Globus pallidus (tissue), 1 donor: ENCODE measurements around the gene SCEL.
"Not testable (repeated sequence)": the region's sequence is repeated elsewhere in the genome, so short reads cannot be mapped to it uniquely, and the experiment has no call there.

Source experiments
- DNase-seq: peaks from one replicate; pipeline ENCODE4 v3.0.0-alpha.2; 2015; ENCODE audit warnings: low spot score

SCEL gene

DNA sequence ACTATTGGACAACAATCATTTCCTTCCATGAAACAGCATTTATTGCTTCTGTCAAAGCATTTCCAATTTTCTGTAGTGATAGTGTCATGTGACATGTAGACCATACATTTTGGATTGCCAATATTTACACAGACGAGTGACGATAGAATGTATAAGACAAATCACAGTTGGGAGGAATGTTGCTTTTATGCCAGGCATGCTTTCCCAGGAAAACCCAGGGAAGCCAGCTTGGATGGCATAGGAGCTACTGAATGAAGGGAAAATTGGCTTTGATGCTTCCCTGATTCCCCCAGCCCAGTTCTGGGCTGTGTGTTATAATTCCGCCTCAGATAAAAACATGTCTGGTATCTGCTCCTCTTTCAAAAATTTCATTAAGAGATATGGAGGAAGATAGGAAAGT is 22.5 kb downstream of the SCEL start:
- DNase-seq, result no peak

DNA sequence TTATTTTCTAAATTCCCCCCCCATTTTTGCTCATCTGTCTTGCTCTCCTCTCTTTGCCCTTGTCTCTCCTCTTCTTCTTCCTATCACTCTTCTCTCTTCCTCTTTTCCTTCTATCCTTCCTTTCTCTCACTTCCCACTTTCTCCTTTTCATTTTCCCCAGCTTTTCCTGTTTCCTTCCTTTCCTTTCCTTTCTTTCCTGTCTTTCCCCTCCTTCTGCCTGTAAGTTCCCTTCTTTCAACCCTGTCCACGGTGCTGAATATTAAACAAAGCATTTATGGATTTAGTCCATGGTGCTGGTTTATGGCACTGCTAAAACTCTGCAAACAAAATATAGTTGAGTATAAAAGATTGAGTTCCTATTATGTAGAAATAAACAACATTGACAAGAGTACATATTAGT is 27.6 kb downstream of the SCEL start:
- no peak for DNase-seq

DNA sequence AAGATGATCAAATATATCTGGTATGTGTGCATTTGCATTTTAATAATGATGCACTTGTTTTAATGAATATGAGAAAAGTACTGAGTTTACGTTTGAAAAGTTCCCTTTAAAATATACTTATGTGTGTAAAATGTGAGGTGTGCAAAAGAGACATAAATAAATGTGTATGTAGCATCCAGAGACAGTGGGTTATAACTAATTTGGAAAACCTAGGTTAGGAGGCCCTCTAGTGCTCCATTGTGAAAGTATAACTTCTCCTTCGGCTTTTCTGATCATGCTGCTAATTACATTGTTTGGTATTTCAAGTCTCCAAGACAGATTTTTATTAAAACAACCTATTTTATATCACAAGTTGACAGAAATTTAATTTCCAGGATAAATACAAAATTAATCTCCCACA is 30.1 kb downstream of the SCEL start:
- DNase-seq, result peak; percentile 70

DNA sequence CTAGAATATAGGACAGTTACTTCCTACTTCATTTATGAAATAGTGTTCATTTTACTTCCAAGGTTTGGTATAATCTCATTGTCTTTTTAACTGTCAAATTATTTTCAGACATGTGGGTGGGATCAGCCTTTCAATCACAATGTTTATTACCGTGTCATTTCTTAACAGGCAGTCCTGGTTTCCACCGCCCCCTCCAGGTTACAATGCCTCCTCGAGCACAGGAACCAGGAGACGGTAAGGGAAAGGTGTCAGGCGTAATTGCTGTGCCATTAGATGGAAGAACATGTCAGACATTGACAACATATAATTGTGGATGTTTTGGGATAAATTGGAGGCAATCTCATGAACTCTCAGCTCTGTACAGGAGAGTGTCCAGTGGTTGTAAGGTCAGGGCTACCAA is 36.5 kb downstream of the SCEL start:
- DNase-seq, result no peak

DNA sequence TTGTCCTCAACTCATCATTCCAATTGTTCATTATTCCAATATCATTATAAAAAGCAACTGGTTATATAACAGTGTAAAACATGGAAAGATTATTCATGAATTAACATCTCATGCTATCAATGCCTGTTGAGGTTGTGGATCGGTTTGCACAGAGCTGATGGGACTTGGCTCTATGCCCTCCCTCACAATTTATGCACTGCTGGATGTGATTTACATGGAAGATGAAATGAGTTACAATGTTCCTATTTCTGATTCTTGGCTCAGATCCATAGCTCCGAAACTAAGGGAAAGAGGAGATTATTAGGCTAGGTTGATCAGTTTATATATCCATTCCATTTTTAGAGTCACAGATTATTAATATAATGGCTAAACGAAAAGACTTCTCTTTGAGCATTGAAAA is 38.6 kb downstream of the SCEL start:
- peak; percentile 62 for DNase-seq

- no peak for DNase-seq
Observed at GRCh38 chr13:77579959-77580358, 44.5 kb downstream of the SCEL start.

- no peak for DNase-seq
Observed at GRCh38 chr13:77580748-77581147, 45.2 kb downstream of the SCEL start.

- peak; percentile 71 for DNase-seq
Observed at GRCh38 chr13:77583581-77583980, 48.1 kb downstream of the SCEL start.

DNA sequence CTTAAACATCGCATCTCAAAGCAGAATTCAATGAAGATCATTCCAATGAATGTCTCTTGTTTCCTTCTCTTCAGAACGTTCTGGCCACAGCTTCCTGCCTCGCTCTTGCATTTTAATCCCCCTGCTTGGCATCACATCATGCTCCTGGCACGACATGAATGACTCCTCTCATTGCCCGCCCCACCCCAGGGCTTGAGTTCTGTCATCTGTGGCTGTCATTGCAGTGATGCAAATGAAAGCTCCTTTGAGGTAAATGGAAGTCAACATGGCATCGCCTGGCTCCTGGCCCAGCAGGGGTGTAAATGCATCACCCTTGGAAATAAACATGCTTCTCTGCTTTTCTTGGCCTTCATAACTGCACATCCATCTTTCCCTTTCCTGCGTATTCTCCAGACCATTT is 48.6 kb downstream of the SCEL start:
- DNase-seq, result peak; percentile 94

DNA sequence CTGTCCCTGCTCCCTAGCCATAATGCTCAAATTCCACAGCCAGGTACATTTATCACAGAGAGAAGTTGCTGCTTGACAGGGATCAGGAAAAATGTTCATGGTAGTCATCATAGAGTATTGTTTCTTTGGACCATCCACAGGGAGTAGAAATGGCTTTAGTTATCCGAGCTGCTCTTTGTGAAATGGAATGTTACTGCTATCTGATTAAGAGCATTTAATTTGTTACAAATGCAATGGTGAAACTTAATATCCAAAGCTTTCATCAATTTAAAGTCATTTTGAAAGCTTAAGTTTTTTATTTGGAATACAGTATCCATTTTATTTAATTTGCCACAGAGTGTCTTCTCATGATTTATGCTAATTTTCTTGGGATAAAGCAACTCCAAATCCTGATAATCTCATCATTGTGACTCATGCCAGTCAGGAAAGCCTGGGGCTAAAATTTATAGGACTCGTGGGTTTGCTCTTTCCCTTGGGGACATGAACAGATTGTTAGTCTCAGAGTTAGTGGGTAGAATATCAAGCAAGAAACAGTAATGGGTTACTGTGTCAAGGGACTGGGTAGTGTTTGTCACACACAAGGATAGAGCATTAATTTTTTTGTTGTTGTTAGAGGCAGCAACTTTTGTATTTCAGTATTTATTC is 59.8 kb downstream of the SCEL start:
- DNase-seq, result no peak

- no peak for DNase-seq
Observed at GRCh38 chr13:77596777-77597176, 61.3 kb downstream of the SCEL start.

- DNase-seq, result no peak
Observed at GRCh38 chr13:77599351-77599750, 63.8 kb downstream of the SCEL start.

DNA sequence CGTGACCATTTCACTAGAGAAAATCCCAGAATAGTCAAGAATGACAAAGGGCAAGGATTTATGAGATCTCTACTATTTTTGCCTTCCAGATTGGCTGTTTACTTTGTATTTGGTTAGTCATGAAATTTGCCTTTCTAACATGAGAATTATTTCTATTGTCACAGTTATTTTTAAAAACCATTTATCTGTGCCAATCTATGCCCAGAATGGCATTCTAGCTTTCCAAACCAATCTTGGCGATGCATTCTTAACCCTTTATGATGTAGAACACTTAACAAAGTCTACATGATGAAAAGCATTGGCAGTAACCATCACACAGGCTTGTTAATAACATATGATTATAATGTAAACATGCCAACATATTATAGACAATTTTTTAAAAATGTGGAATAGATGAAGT is 65.2 kb downstream of the SCEL start:
- no peak for DNase-seq

DNA sequence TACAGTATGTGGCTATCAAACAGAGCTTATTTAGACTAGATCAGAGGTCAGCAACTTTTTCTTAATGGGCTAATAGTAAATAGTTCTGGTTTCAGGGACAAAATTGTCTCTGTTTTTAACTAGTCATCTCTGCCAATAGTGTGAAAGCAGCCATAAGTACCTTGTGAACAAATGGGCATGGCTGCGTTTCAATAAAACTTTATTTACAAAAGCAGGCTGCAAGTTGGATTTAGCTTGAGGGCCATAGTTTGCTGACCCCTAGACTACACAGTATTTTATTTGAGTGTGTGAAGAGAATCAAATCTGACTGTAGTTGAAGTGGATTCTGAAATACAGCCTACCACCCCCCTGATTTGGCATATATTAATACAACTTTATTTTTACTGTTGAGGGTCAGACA is 75.6 kb downstream of the SCEL start:
- no peak for DNase-seq

DNA sequence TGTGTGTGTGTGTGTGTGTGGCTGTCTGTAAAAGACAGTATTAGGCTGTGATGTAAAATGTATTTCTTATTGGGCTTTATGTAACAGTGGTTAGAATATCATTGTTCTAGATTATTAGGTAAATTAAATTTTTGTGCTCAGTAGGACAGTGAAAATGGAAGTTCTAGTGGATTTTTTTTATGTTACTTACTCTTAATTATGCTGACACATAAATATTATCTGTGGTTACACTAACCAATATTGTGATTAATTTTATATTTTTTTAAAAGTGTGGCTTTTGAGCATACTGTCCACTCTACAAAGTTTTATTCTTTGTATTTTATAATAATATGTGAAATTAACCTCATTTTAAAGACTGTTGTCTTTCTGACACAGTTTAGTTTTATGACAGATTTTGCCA is 80.5 kb downstream of the SCEL start:
- no peak for DNase-seq

DNA sequence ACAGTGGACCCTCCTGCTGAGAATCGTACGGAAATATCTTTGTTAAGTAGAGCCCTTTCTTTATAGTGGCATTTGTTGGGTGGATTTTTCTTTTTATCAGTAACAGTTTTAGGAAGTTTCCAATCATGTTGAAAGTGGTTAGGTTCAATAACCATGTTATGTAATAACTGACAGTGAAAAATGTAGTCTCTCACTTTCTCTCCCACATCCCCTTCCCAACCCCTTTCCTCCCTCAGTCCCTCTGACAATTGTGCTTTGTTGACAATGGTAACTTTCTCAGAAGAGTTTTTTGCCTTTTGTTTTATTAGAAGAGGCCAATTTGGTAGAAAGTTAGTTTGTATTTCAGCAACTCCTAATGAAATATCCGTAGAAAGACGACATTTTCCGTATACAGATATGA is 84.1 kb downstream of the SCEL start:
- DNase-seq, result peak; percentile 54

DNA sequence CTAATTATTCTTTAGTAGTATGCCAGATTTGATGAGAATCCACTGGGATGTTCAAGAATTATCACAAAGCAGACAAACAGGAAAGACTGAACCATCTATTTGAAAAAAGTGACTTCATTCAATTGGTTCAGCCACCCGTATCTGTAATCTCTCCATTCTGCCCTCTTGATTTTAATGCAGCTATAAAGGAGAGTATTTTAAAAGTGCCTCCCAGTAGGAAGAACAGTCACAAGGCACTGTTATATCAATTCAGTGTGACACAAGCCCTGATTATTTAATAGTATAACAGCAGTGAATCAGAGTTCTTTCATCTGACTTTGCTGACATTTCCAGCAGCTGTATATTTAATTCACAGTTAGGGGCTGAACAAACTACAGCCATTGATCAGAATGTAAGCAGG is 84.6 kb downstream of the SCEL start:
- DNase-seq, result peak; percentile 49

GRCh38 chr13:77623806-77624205 is 88.3 kb downstream of the SCEL start:
- DNase-seq, result no peak

GRCh38 chr13:77628170-77628569 is 92.7 kb downstream of the SCEL start:
- DNase-seq, result no peak

GRCh38 chr13:77637588-77637987 is 102.1 kb downstream of the SCEL start:
- DNase-seq, result no peak

DNA sequence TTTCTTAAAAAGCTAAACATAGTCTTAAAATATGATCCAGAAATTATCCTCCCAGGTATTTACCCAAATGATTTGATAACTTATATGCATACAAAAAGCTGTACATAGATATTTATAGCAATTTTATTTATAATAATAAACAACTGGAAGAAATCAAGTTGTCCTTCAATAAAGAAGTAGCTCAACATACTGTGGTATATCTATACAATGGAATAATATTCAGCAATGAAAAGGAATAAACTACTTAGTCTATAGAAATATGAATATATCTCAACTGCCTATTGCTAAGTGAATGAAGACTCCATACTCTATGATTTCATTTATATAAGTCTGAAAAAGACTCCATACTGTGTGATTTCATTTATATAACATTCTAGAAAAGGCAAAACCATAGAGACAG is 114.9 kb downstream of the SCEL start:
- no peak for DNase-seq

- no peak for DNase-seq
Observed at GRCh38 chr13:77653301-77653700, 117.8 kb downstream of the SCEL start.

DNA sequence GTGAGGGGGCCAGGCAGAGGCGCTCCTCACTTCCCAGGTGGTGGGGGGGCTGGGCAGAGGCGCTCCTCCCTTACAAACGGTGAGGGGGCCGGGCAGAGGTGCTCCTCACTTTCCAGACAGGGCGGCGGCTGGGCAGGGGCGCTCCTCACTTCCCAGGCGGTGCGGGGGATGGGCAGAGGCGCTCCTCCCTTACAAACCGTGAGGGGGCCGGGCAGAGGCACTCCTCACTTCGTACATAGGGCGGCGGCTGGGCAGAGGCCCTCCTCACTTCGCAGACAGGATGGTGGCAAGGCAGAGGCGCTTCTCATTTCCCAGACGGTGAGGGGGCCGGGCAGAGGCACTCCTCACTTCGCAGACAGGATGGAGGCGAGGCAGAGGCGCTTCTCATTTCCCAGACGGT is 124.5 kb downstream of the SCEL start:
- not testable (repeated sequence) for DNase-seq

DNA sequence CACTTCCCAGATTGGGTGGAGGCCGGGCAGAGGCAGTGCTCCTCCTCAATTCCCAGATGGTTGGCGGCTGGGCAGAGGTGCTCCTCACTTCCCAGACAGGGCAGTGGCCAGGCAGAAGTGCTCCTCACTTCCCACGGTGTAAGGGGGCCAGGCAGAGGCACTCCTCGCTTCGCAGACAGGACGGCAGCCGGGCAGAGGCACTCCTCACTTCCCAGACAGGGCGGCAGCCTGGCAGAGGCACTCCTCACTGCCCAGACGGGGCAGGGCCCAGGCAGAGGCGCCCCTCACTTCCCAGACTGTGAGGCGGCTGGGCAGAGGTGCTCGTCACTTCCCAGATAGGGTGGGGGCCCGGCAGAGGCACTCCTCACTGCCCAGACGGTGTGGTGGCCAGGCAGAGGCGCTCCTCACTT is 125.3 kb downstream of the SCEL start:
- DNase-seq, result no peak

DNA sequence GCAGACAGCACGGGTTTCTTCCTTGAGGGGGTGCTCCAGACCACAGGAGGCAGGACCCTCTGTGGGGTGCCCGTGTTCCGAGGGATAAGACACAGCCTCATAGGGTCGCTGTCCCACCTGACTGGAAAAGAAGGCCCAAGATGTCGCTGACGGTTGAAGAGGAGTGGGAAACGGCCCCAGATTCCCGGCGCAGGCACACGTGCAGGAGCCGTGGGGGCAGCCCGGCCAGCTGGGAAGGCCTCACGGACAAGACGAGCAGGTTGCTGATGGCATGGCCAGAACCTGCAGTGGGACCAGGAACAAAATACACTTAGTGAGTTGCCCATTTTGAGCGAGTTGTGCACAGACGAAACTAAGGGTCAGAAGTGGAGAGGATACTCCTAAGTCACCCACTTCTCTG is 126.8 kb downstream of the SCEL start:
- DNase-seq, result not testable (repeated sequence)
